Activated naive CD8-positive, alpha-beta T cell treated with anti-CD3 and anti-CD28 coated beads, Interleukin-2, amount 10 ng/mL, durations not matched to agents 7 days and 5 days (primary cell): Measurements from ENCODE around the gene NBEA. TPM values are rescaled to one million over a fixed set of nuclear protein-coding genes. Genes with fewer than 3 reads are reported as not detected.

Experiments
- ATAC-seq: fragments of 150-1000 bp; cut with Tn5 transposase; one replicate; pipeline ENCODE4 v1.10.0; 2021; ENCODE audit warnings: low read depth, moderate library complexity
- POLR2A ChIA-PET: fragments of 350-600 bp; sonication (Branson Sonifier 250); formaldehyde crosslinking; loops from one replicate; lab custom pipeline; 2021; ENCODE audit warnings: antibody characterized with exemption; lab: Charles Lee
- DNase-seq: peaks from one replicate; pipeline ENCODE4 v3.0.0; 2021
- H3K27ac Mint-ChIP-seq: one replicate; pipeline ENCODE4 v1.8.0; 2022; ENCODE audit warnings: mild to moderate bottlenecking, mixed read lengths
- H3K27me3 Mint-ChIP-seq: one replicate; pipeline ENCODE4 v1.8.0; 2022; ENCODE audit warnings: mild to moderate bottlenecking, moderate library complexity, mixed read lengths
- H3K36me3 Mint-ChIP-seq: one replicate; pipeline ENCODE4 v1.8.0; 2021; ENCODE audit warnings: mild to moderate bottlenecking, mixed read lengths
- H3K4me1 Mint-ChIP-seq: one replicate; pipeline ENCODE4 v1.8.0; 2021; ENCODE audit warnings: mixed read lengths
- H3K4me3 Mint-ChIP-seq: one replicate; pipeline ENCODE4 v1.8.0; 2022; ENCODE audit warnings: mild to moderate bottlenecking, moderate library complexity, mixed read lengths
- H3K9me3 Mint-ChIP-seq: one replicate; pipeline ENCODE4 v1.8.0; 2021; ENCODE audit warnings: mixed read lengths
- total RNA-seq, 2 experiments: library from RNA; stranded (reverse); gene quantifications; one replicate each; pipeline ENCODE4 v1.2.3, GENCODE V29; 2021

NBEA gene
- total RNA-seq, 2 experiments from 2014 or later, result 0.60 to 1.1 TPM

DNA sequence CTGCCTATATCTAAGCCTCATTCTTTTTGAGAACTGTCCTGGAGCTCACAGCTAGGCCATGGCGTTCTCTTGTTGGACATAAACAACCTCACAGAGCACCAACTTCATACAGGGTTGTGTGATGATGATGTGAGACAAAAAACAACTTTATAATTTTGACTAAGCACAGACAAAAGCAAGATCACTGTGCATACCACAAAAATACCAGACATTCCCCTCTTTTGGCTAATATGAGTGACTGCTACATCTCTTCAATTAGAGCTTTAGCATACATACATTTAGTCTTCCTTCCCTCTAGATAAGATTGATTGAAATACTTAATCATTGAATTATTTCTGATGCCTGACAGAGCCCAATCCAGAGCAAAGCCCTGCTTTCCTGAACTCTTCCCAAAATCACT is 526.1 kb downstream of the NBEA start:
- Mint-ChIP-seq H3K4me3 (no peak overlapping the region), H3K27me3 (peaks cover 56% of the 10 kb centered on the region), H3K4me1 (peaks cover 15% of the 10 kb centered on the region), H3K9me3 (peaks cover 2% of the 10 kb centered on the region), H3K27ac (no peak overlapping the region), H3K36me3 (peaks cover 2% of the 10 kb centered on the region)
- DNase-seq (no peak), ATAC-seq (no peak)
- POLR2A ChIA-PET, result no interaction called here

DNA sequence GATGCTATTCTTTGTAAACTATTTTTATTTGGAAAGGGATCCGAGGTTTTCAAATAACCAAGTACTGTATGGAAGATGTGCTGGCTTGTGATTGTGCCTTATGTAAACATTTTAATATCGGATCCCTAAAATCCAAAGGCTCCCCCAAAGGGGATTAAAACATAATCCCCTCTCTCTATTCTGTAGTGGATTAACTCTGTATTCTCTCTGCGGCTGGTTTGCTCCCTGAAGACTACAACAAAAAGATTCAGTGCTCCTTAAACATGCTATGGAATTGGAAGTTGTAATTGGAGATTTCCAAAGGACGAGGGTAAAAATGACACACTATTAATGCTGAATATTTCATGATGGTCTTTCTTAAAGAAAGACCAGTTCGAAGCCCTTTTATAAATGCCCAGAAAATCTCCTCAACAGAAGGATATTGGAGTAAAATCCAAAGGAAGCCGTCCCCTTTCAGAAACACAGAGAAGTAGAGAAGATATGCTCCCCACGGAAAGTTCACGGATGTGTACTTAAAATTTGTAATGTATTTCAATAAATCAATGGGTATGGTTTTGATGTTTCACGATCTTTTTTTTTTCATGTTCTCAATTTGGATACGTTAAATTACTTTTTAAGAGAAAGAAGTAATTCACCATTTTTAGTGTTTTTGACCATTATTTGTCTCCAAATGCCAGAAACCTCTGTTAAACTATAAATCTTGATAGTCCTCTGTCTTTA is 527.9 kb downstream of the NBEA start:
- no peak for DNase-seq
- H3K4me3 Mint-ChIP-seq, result peak overlapping the region; percentile 70
- H3K36me3 Mint-ChIP-seq, result peaks cover 4% of the 10 kb centered on the region
- no peak for ATAC-seq
- H3K27ac Mint-ChIP-seq, result no peak overlapping the region
- POLR2A ChIA-PET, result no interaction called here
- peaks cover 21% of the 10 kb centered on the region for H3K4me1 Mint-ChIP-seq
- peaks cover 2% of the 10 kb centered on the region for H3K9me3 Mint-ChIP-seq
- peaks cover 66% of the 10 kb centered on the region for H3K27me3 Mint-ChIP-seq

DNA sequence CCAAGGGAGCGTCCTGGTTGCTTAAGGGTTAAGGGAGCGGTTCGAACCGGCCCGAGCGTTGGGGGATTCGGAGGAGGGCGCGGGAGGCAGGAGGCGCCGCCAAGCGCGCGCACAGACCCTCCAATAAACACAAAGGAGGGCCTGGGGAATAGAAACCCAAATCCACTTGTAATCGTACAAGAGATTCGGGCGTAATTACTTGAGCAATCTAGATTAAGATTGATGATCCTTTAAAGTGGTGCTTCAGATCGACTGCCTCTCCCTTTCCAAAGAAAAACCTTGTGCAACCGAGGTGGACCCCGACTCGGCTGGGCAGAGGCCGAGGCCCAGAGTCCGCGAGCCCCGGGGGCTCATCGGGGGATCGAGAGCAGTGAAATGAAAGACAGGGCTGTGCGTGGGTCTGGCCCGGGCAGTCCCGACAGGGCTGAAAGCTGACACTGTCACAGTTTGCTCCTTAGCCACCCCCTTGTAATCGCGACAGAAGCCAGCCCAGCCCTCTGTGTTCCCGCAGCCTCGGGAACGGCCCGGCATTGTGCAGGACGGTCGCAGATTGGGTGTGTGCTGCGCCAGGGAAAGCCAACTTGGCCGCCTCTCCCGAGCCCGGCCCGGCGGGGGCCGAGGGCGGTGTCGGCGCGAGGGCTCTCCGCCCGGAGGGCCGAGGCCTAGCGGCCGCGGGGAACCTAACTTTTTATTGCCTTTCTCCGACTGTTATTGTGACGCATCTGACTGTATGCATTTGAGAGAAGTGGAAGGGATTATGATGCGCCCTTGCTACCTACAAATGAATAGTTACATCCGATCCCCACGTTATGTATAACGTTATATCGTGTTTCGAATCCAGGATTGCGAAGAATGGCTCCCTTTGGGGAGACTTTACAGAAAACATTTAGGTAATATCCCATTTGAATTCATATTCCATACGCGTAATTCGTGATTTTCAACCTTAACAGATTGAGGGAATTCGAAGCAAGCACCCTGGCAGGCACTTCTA is 528.9 kb downstream of the NBEA start:
- Mint-ChIP-seq H3K4me3 (peak overlapping the region; percentile 70), H3K36me3 (peaks cover 4% of the 10 kb centered on the region), H3K4me1 (peaks cover 30% of the 10 kb centered on the region), H3K27ac (no peak overlapping the region), H3K9me3 (peaks cover 2% of the 10 kb centered on the region), H3K27me3 (peaks cover 72% of the 10 kb centered on the region)
- no peak for ATAC-seq
- POLR2A ChIA-PET, result no interaction called here
- DNase-seq, result peak; percentile 37

DNA sequence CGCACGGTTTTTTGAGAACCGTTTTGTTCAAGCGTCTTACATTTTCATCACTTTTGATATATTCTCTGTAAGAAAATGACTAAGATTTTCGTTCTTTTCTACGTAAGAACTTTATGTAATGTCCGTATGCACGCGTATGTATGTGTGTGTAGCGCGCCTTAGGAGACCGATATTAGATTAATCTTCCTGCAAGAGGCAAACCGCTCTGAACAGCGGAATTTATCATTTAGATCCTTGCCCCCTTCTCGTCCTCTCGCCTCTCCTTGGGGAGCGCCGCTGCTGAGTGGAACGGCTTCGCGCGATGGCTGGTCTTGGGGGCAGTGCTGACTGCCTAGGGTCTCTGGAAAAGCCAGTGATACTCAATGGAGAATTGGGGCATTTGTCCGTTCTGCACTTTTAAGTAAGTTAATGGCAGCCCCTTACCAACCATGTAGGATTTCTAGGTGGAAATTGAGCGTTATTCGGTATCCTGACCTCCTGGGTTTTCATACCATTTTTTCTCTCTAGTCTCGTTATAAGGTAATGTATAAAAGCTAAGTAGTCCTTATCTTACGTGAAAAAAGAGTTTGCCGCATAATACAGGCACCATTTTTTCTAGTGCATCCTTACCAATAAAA is 529.7 kb downstream of the NBEA start:
- peaks cover 81% of the 10 kb centered on the region for H3K27me3 Mint-ChIP-seq

DNA sequence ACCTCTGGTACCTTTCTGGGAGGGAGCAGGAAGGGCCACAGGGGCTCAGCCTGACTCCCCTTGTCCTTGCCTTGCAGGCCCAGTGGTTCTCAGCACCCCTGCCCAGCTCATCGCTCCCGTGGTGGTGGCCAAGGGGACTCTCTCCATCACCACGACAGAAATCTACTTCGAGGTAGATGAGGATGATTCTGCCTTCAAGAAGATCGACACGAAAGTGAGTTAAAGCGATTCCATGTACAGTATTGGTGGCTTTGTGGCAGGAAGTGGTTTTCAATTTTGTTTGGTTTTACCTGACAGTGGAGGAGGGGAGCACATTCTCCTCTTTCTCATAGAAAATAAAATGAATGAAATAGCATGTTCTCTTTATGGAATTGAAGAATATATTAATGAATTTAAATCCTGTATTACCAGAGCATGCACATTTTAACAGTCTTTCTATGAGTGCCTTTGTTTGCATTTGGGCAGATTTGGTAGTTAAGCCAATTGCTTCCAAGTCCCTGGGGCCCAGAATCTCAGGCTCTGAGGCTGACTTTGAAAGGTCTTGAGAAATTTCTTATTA is 530.3 kb downstream of the NBEA start:
- H3K27me3 Mint-ChIP-seq, result peaks cover 87% of the 10 kb centered on the region
- H3K4me1 Mint-ChIP-seq, result peaks cover 41% of the 10 kb centered on the region
- H3K27ac Mint-ChIP-seq, result no peak overlapping the region
- POLR2A ChIA-PET, result no interaction called here
- DNase-seq (peak; percentile 32), ATAC-seq (peak; percentile 19)
- peaks cover 2% of the 10 kb centered on the region for H3K9me3 Mint-ChIP-seq
- H3K4me3 Mint-ChIP-seq, result peak overlapping the region; percentile 20
- peaks cover 4% of the 10 kb centered on the region for H3K36me3 Mint-ChIP-seq

More for the DNA sequence above, 529.7 kb downstream of the NBEA start:
- peaks cover 4% of the 10 kb centered on the region for H3K36me3 Mint-ChIP-seq
- ATAC-seq, result no peak
- H3K4me3 Mint-ChIP-seq, result peak overlapping the region; percentile 70
- H3K9me3 Mint-ChIP-seq, result peaks cover 2% of the 10 kb centered on the region
- DNase-seq, result no peak
- no peak overlapping the region for H3K27ac Mint-ChIP-seq
- peaks cover 38% of the 10 kb centered on the region for H3K4me1 Mint-ChIP-seq
- POLR2A ChIA-PET, result no interaction called here

DNA sequence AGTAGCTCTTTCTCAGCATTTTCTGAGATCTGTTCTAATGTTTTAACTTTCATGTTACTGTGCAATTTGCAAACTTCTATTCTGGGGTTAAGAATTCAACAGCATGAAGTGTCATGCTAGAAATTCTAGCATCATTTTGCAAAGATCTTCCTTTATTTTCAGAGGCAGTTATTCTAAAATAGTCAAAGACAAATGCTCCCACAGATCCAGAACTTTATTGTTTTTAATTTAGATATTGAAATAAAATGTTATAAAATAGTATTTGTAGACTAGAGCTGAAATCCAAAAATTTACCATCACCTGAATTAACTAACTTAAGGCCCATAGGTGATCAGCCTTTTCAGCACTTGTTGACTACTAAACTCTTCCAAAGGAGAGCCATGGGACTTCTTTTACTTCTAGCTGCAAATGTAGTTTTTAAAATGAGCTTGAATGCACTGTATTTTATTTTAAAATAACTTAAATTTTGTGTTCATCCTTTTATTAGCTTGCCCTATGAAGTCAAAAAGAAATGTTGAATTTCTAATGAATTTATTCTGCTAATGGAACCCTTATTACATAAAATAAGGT is 531.2 kb downstream of the NBEA start:
- peaks cover 4% of the 10 kb centered on the region for H3K36me3 Mint-ChIP-seq
- DNase-seq (no peak), ATAC-seq (no peak)
- no peak overlapping the region for H3K27ac Mint-ChIP-seq
- peaks cover 2% of the 10 kb centered on the region for H3K9me3 Mint-ChIP-seq
- H3K27me3 Mint-ChIP-seq, result peaks cover 92% of the 10 kb centered on the region
- H3K4me3 Mint-ChIP-seq, result no peak overlapping the region
- POLR2A ChIA-PET, result no interaction called here
- peaks cover 48% of the 10 kb centered on the region for H3K4me1 Mint-ChIP-seq

DNA sequence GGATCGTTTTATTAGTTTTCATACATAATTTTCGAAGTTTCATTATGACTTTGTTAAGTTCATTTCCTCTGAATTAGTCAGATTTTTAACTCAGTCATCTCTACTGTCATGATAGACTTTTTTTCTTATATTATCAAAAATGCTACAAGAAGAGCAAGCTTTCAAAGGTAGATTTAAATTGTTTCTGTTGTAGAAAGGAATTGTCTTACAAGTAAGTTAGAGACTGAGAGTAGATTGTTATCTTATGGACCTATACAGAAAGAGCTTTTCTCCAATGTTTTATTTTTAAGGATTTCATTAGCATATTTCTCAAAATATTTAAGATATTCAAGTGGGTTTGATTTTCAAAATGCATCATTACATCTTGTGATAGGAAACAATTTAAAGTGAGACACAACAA is 531.7 kb downstream of the NBEA start:
- DNase-seq, result no peak
- peaks cover 50% of the 10 kb centered on the region for H3K4me1 Mint-ChIP-seq
- POLR2A ChIA-PET, result no interaction called here
- H3K4me3 Mint-ChIP-seq, result no peak overlapping the region
- peaks cover 92% of the 10 kb centered on the region for H3K27me3 Mint-ChIP-seq
- H3K27ac Mint-ChIP-seq, result no peak overlapping the region
- H3K36me3 Mint-ChIP-seq, result peaks cover 4% of the 10 kb centered on the region
- no peak for ATAC-seq
- H3K9me3 Mint-ChIP-seq, result peaks cover 2% of the 10 kb centered on the region

DNA sequence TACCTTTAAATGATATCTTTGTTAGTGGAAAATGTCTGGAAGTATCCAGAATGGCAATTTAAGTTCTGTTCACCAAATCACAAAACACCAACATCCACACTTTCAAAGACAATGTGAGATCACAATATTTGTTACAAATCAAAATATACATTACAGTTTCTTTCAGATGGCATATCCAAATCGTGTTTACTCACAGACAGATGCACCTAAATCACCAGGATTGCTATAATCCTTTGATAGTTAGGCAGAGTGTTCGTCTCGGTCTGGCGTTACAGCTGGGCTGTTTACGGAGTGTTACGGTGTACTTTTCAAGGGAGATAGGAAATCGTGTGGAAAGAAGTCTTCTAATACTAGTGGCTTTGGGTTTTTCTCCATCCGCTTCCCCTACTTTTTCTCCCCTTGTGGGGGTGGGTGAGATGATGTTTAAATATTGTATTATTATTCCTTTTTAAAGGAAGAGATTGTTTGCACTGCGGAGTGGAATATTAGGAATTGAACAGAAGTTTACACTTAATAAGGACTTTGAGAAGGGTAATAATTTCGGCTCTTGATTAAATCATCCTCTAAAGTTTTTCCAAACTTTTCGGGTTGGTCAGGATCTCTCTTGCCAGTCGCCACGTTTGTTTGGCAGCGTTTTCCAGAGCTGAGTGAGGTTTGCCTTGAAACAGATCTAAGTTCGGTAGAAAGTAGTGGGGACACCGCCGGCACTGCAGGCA is 532.6 kb downstream of the NBEA start:
- Mint-ChIP-seq H3K36me3 (peaks cover 4% of the 10 kb centered on the region), H3K27me3 (peaks cover 92% of the 10 kb centered on the region), H3K9me3 (peaks cover 2% of the 10 kb centered on the region), H3K4me1 (peaks cover 50% of the 10 kb centered on the region), H3K27ac (no peak overlapping the region), H3K4me3 (peak overlapping the region; percentile 85)
- POLR2A ChIA-PET, result interaction anchor here (1.1 kb wide), 1 partner anchor 13 kb away, joined by 3 read pairs; no protein-coding TSS in a partner anchor
- DNase-seq, result no peak
- no peak for ATAC-seq

DNA sequence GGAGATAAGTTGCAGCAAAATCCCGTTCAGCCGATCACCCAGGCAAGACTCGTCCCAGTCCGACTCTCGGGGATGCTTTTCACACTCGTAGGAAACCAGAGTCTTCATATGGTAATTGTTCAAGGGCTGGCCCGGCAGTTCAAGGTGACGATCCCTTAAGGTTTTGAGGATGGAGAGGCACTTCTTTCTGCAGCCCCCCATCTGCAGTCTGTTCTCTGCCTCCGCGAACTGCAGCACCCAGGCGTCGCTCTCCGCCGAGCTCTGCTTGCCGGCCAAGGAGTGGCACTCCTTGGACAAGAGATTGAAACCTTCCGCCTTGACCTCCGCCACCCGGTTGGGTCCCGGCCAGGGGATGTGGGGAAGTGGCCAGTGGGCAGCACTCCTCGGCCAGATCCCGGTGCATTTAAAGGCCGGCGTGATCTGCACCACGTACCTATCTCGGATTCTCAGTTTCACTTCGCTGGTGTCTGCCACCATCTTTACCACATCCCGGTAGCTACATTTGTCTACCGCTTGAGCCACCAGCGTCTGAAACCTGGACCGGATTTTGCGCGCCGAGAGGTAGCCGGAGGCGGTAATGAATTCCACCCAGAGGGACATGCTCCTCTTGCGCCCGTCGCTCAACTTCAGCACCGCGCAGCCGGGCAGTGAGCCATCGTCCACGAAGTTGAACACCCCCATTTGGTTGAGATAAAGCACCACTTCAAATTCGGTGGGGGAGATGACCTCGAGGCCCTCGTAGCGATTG is 533.3 kb downstream of the NBEA start:
- DNase-seq, result peak; percentile 56
- POLR2A ChIA-PET, result interaction anchor here (1.1 kb wide), 1 partner anchor 14 kb away, joined by 3 read pairs; no protein-coding TSS in a partner anchor
- Mint-ChIP-seq H3K9me3 (no peaks in the 10 kb centered on the region), H3K27ac (peak overlapping the region; percentile 61), H3K27me3 (peaks cover 90% of the 10 kb centered on the region), H3K36me3 (peaks cover 4% of the 10 kb centered on the region), H3K4me1 (peaks cover 47% of the 10 kb centered on the region), H3K4me3 (peak overlapping the region; percentile 85)
- peak; percentile 55 for ATAC-seq

DNA sequence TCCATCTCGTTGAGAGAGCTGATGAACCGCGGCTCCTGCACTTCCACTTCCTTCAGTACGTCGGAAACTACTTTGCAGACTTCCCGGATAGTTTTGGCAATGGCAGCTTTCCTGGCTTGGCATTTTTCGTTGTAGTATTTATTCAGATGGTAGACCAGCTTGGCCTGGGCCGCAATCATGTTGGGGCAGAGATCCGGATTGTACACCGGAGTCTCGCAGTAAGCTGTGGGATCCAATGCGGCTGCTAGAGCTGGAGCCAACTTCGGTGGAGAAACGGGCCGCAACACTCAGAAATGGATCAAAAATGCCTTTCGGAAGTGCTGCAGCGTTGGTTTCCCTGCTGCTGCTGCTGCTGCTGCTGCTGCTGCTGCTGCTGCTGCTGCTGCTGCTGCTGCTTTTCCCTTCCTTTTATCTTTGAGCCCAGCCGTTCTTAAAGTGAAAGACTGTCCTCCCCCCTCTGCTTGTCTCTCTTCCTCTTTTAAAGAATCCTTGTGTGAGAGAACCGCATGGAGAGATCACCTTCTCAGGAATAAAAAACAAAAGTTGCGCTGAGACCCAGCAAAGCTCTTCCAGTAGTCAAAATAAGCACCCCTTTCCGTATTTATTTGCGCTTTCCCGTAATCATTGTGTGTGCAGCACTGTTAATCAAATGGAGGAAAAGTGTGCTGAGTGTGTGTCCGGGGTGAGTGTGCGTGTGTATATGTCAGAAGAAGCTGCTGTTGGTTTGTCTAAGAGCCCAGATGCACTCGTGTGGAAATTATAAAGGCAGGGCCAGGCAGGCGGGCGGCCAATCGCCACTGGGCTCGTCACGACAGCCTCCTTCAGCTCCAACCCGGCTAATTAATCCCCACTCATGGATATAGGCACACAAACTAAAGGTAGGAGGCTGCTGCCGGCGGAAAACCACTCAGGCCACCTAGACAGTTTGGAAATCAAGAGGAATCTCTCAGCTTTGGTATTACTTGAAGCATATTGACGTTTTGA is 534.2 kb downstream of the NBEA start, which contains the start of gene MAB21L1:
Gene MAB21L1, minus strand, starts transcription at position 730 of the 984 bp plus-strand sequence. Its CDS starts 551 bp downstream, at position 179.
- no peaks in the 10 kb centered on the region for H3K9me3 Mint-ChIP-seq
- H3K27me3 Mint-ChIP-seq, result peaks cover 89% of the 10 kb centered on the region
- H3K4me1 Mint-ChIP-seq, result peaks cover 44% of the 10 kb centered on the region
- peak within 1 kb of the TSS; percentile 61 for H3K27ac Mint-ChIP-seq
- DNase-seq, result peak; percentile 40
- H3K36me3 Mint-ChIP-seq, result peaks cover 3% of the 10 kb centered on the region
- POLR2A ChIA-PET, result interaction anchor here (1.1 kb wide), 1 partner anchor 15 kb away, joined by 3 read pairs; no protein-coding TSS in a partner anchor
- ATAC-seq, result peak; percentile 27
- H3K4me3 Mint-ChIP-seq, result peak within 1 kb of the TSS; percentile 85
